Colonic mucosa (tissue), 4 donors: ENCODE data around the gene PHKA2. TPM values are rescaled to one million over a fixed set of nuclear protein-coding genes. Genes with fewer than 3 reads are reported as not detected.

ENCODE experiments used
- DNase-seq: peaks from one replicate; pipeline ENCODE4 v3.0.0-alpha.2; 2020
- H3K27ac ChIP-seq: fragments of 200-600 bp; one replicate; pipeline ENCODE4 v1.8.0; 2021
- H3K27me3 ChIP-seq: fragments of 200-600 bp; one replicate; pipeline ENCODE4 v1.8.0; 2021
- H3K36me3 ChIP-seq: fragments of 200-600 bp; one replicate; pipeline ENCODE4 v1.8.0; 2021
- H3K4me1 ChIP-seq: fragments of 200-600 bp; one replicate; pipeline ENCODE4 v1.8.0; 2021; ENCODE audit warnings: mild to moderate bottlenecking
- H3K4me3 ChIP-seq: fragments of 200-600 bp; one replicate; pipeline ENCODE4 v1.8.0; 2021
- H3K9ac ChIP-seq, 2 donors: one replicate each; pipeline ENCODE4 v1.7.0; 2013; ENCODE audit warnings: control low read depth in 2 of 2, low read depth in 2 of 2, low read length in 2 of 2
- H3K9me3 ChIP-seq: fragments of 200-600 bp; one replicate; pipeline ENCODE4 v1.8.0; 2021
- CTCF ChIP-seq: fragments of 200-600 bp; IDR thresholded peaks from one replicate; pipeline ENCODE4 v1.8.0; 2022; ENCODE audit warnings: antibody characterized with exemption, mild to moderate bottlenecking
- intact Hi-C: fragments of 100-400 bp; cut with DNase I; formaldehyde crosslinking; loops from one replicate; pipeline ENCODE4 v1.14.1; 2022
- total RNA-seq, 2 donors: library from RNA; stranded (reverse); fragmentation: NEBNext Ultra II Directional in 1 of 2; extraction: Animal tissue kit (Norgen Biotek cat#: 25700) in 1 of 2; gene quantifications; one replicate each; pipeline ENCODE4 v1.2.1, GENCODE V29; 2021
- donor health status: healthy.
- donor health status: DM: no; HTN: no; CAD: no.
- donor health status: DM: no; HTN: no; CAD: no.

Gene PHKA2
- total RNA-seq, 2 donors from 2014 or later = 22.8 to 38.6 TPM

GRCh38 chrX:18998653-18999052 lies 14.7 kb upstream of the PHKA2 start:
- H3K4me3 ChIP-seq = no peak overlapping the region
- no peaks in the 10 kb centered on the region for H3K9me3 ChIP-seq
- H3K27ac ChIP-seq = no peak overlapping the region
- no peak overlapping the region for H3K9ac ChIP-seq
- H3K36me3 ChIP-seq = no peaks in the 10 kb centered on the region
- TF ChIP-seq CTCF = no peak
- no peaks in the 10 kb centered on the region for H3K27me3 ChIP-seq
- no peaks in the 10 kb centered on the region for H3K4me1 ChIP-seq
- intact Hi-C loops = no loop called here
- DNase-seq = no peak

GRCh38 chrX:18997916-18998315 lies 14.0 kb upstream of the PHKA2 start:
- Histone ChIP-seq H3K9me3 (no peaks in the 10 kb centered on the region), H3K9ac (no peak overlapping the region), H3K4me1 (no peaks in the 10 kb centered on the region), H3K4me3 (no peak overlapping the region), H3K27me3 (no peaks in the 10 kb centered on the region), H3K27ac (no peak overlapping the region), H3K36me3 (no peaks in the 10 kb centered on the region)
- no peak for TF ChIP-seq CTCF
- intact Hi-C loops = no loop called here
- DNase-seq = no peak

GRCh38 chrX:18996536-18996935 lies 12.6 kb upstream of the PHKA2 start:
- Histone ChIP-seq H3K27ac (no peak overlapping the region), H3K9me3 (no peaks in the 10 kb centered on the region), H3K27me3 (no peaks in the 10 kb centered on the region), H3K4me3 (no peak overlapping the region), H3K36me3 (no peaks in the 10 kb centered on the region), H3K9ac (no peak overlapping the region), H3K4me1 (no peaks in the 10 kb centered on the region)
- intact Hi-C loops = no loop called here
- no peak for TF ChIP-seq CTCF
- DNase-seq = no peak

GRCh38 chrX:18995221-18995620 lies 11.3 kb upstream of the PHKA2 start:
- intact Hi-C loops = no loop called here

GRCh38 chrX:18994713-18995112 lies 10.8 kb upstream of the PHKA2 start:
- DNase-seq = no peak
- intact Hi-C loops = no loop called here

More at GRCh38 chrX:18995221-18995620, 11.3 kb upstream of the PHKA2 start:
- H3K4me3 ChIP-seq = no peak overlapping the region
- H3K27me3 ChIP-seq = no peaks in the 10 kb centered on the region
- no peaks in the 10 kb centered on the region for H3K36me3 ChIP-seq
- no peak overlapping the region for H3K9ac ChIP-seq
- H3K9me3 ChIP-seq = no peaks in the 10 kb centered on the region
- no peak for DNase-seq
- no peak for TF ChIP-seq CTCF
- no peak overlapping the region for H3K27ac ChIP-seq
- no peaks in the 10 kb centered on the region for H3K4me1 ChIP-seq

More at GRCh38 chrX:18994713-18995112, 10.8 kb upstream of the PHKA2 start:
- TF ChIP-seq CTCF = no peak
- no peak overlapping the region for H3K4me3 ChIP-seq
- H3K27ac ChIP-seq = no peak overlapping the region
- H3K9ac ChIP-seq = no peak overlapping the region
- H3K27me3 ChIP-seq = no peaks in the 10 kb centered on the region
- H3K4me1 ChIP-seq = no peaks in the 10 kb centered on the region
- no peaks in the 10 kb centered on the region for H3K9me3 ChIP-seq
- no peaks in the 10 kb centered on the region for H3K36me3 ChIP-seq
